NCI-H128 (cell line): ENCODE measurements around the gene GBP4.
"Not testable (repeated sequence)": the region's sequence is repeated elsewhere in the genome, so short reads cannot be mapped to it uniquely, and the experiment has no call there.

Experiments
- DNase-seq: peaks from one replicate; lab custom pipeline; 2025; ENCODE audit not compliant: unreplicated experiment; lab: John Stamatoyannopoulos, UW

Gene GBP4

GRCh38 chr1:89198491-89199072 lies at the start of gene GBP4:
GBP4 (minus strand) TSS chr1:89198942; CDS start chr1:89198834, 108 bp downstream.
- no peak for DNase-seq

GRCh38 chr1:89243046-89243445 lies 44.3 kb upstream of the GBP4 start:
- DNase-seq, result no peak

- no peak for DNase-seq
Measured at GRCh38 chr1:89221341-89221740, 22.6 kb upstream of the GBP4 start.

- not testable (repeated sequence) for DNase-seq
Measured at GRCh38 chr1:89219851-89220250, 21.1 kb upstream of the GBP4 start.

GRCh38 chr1:89218941-89219340 lies 20.2 kb upstream of the GBP4 start:
- DNase-seq, result not testable (repeated sequence)

GRCh38 chr1:89213347-89213746 lies 14.6 kb upstream of the GBP4 start:
- no peak for DNase-seq

- DNase-seq, result no peak
Measured at GRCh38 chr1:89211035-89211634, 12.4 kb upstream of the GBP4 start.

- no peak for DNase-seq
Measured at GRCh38 chr1:89206373-89206772, 7.6 kb upstream of the GBP4 start.

GRCh38 chr1:89203166-89203565 lies 4.4 kb upstream of the GBP4 start:
- DNase-seq, result no peak

GRCh38 chr1:89201106-89201794 lies 2.5 kb upstream of the GBP4 start:
- DNase-seq, result no peak

GRCh38 chr1:89200663-89201062 lies 1.9 kb upstream of the GBP4 start:
- DNase-seq, result no peak

- DNase-seq, result no peak
Measured at GRCh38 chr1:89199525-89200031, 836 bp upstream of the GBP4 start.

- DNase-seq, result no peak
Measured at GRCh38 chr1:89198081-89198480, 661 bp downstream of the GBP4 start.

GRCh38 chr1:89195476-89195875 lies 3.3 kb downstream of the GBP4 start:
- DNase-seq, result no peak

GRCh38 chr1:89191314-89191713 lies 7.4 kb downstream of the GBP4 start:
- no peak for DNase-seq

GRCh38 chr1:89190017-89190416 lies 8.7 kb downstream of the GBP4 start:
- DNase-seq, result no peak

GRCh38 chr1:89179343-89179742 lies 19.4 kb downstream of the GBP4 start:
- no peak for DNase-seq

- no peak for DNase-seq
Measured at GRCh38 chr1:89176971-89177370, 21.8 kb downstream of the GBP4 start.

- DNase-seq, result no peak
Measured at GRCh38 chr1:89175601-89176256, 23.0 kb downstream of the GBP4 start, which contains the start of gene GBP7. GBP7 (minus strand) TSS chr1:89176003; CDS start chr1:89171935, 4,068 bp downstream.

GRCh38 chr1:89174491-89174890 lies 24.3 kb downstream of the GBP4 start:
- no peak for DNase-seq

GRCh38 chr1:89172468-89173143 lies 26.1 kb downstream of the GBP4 start:
- DNase-seq, result no peak
